Fibroblast of lung (primary cell): ENCODE results near the gene GHR. TPM values are rescaled to one million over a fixed set of nuclear protein-coding genes. Genes with fewer than 3 reads are reported as not detected.

ENCODE experiments used
- DNase-seq, 2 donors: peaks; one replicate each; pipeline versions ENCODE4 v3.0.0 to v3.0.0-alpha.2; 2010; ENCODE audit warnings: low read depth in 2 of 2
- H2AFZ ChIP-seq: 2 replicates; pipeline ENCODE4 v1.5.1; 2012; ENCODE audit warnings: low read length, control low read depth, inconsistent platforms
- H3K27ac ChIP-seq: 2 replicates; pipeline ENCODE4 v1.5.1; 2011; ENCODE audit warnings: low read length, control low read depth; ENCODE audit not compliant: insufficient read depth
- H3K27me3 ChIP-seq: 2 replicates; pipeline ENCODE4 v1.5.1; 2011; ENCODE audit warnings: mild to moderate bottlenecking, low read length; ENCODE audit not compliant: control insufficient read depth, insufficient read depth
- H3K36me3 ChIP-seq: 2 replicates; pipeline ENCODE4 v1.5.1; 2011; ENCODE audit warnings: low read length; ENCODE audit not compliant: control insufficient read depth, insufficient read depth
- H3K4me1 ChIP-seq: 2 replicates; pipeline ENCODE4 v1.5.1; 2011; ENCODE audit warnings: low read length; ENCODE audit not compliant: control insufficient read depth, insufficient read depth; ENCODE audit errors: extremely low read depth
- H3K4me2 ChIP-seq: 2 replicates; pipeline ENCODE4 v1.5.1; 2011; ENCODE audit warnings: low read length, control low read depth; ENCODE audit not compliant: insufficient read depth; ENCODE audit errors: extremely low read depth
- H3K4me3 ChIP-seq, 4 experiments: fragments of 200-600 bp in 1 of 4; sonication (generic) in 1 of 4; replicated peaks in 1 of 4; 2 replicates each; pipeline ENCODE4 v1.5.1; 2011 to 2016; ENCODE audit warnings: low read length in 4 of 4, low read depth in 3 of 4, mild to moderate bottlenecking in 3 of 4, control low read depth in 2 of 4, inconsistent platforms in 1 of 4, mixed read lengths in 1 of 4; ENCODE audit not compliant: insufficient read depth in 1 of 4; ENCODE audit errors: control extremely low read depth in 1 of 4
- H3K79me2 ChIP-seq: 2 replicates; pipeline ENCODE4 v1.5.1; 2012; ENCODE audit warnings: mild to moderate bottlenecking, low read length, inconsistent platforms; ENCODE audit not compliant: control insufficient read depth, insufficient read depth
- H3K9ac ChIP-seq: 2 replicates; pipeline ENCODE4 v1.5.1; 2011; ENCODE audit warnings: mild to moderate bottlenecking, low read length, control low read depth; ENCODE audit not compliant: insufficient read depth
- H3K9me3 ChIP-seq: 2 replicates; pipeline ENCODE4 v1.5.1; 2012; ENCODE audit warnings: low read depth, low read length; ENCODE audit not compliant: control insufficient read depth, insufficient read depth
- H4K20me1 ChIP-seq: 2 replicates; pipeline ENCODE4 v1.5.1; 2011; ENCODE audit warnings: low read length; ENCODE audit not compliant: control insufficient read depth, insufficient read depth; ENCODE audit errors: extremely low read depth
- CTCF ChIP-seq, 2 donors: IDR thresholded peaks in 1 of 2; conservative IDR thresholded peaks in 1 of 2; 1 replicate in 1 of 2; 2 replicates in 1 of 2; pipeline ENCODE4 v1.5.1; 2011 to 2012; ENCODE audit warnings: low read length in 2 of 2, control low read depth in 1 of 2, inconsistent platforms in 1 of 2, low read depth in 1 of 2, mild to moderate bottlenecking in 1 of 2
- EZH2 ChIP-seq: IDR thresholded peaks from 2 replicates; pipeline ENCODE4 v1.5.1; 2012; ENCODE audit warnings: low read length, control low read depth, mild to moderate bottlenecking; ENCODE audit errors: missing control alignments
- polyA plus RNA-seq, 2 donors: library from polyadenylated mRNA; depleted of rRNA in 1 of 2; stranded (reverse) in 1 of 2; unstranded in 1 of 2; fragments of >200 nt; gene quantifications; 2 replicates each; pipeline ENCODE4 v1.2.1, GENCODE V29; 2011 to 2012; ENCODE audit warnings: missing spikeins in 1 of 2
- total RNA-seq: library from RNA; depleted of rRNA; stranded (reverse); fragments of >200 nt; gene quantifications from 2 replicates; pipeline ENCODE4 v1.2.1, GENCODE V29; 2014

The GHR gene
- total and polyA plus RNA-seq, 2 donors (not counting 1 experiment from before 2014, with no cell fraction given) = 2.3 to 2.4 TPM

GRCh38 chr5:42507451-42508097 lies 84.3 kb downstream of the GHR start:
- Histone ChIP-seq H3K27ac (no peak overlapping the region), H3K4me2 (no peak overlapping the region)
- DNase-seq = no peak

GRCh38 chr5:42513246-42513645 lies 90.0 kb downstream of the GHR start:
- TF ChIP-seq CTCF (conservative IDR thresholded peaks at IDR 0.05 in 1 of 2, IDR thresholded peaks at IDR 0.05 in 1 of 2; ENCODE audit: low read depth in 1 of 2, low read length in 2 of 2) (no peak), EZH2 (no peak)
- Histone ChIP-seq H3K79me2 (no peaks in the 10 kb centered on the region), H3K27me3 (no peaks in the 10 kb centered on the region), H4K20me1 (no peaks in the 10 kb centered on the region), H3K4me2 (no peak overlapping the region), H3K4me1 (no peaks in the 10 kb centered on the region), H2AFZ (no peak overlapping the region), H3K27ac (no peak overlapping the region), H3K4me3 (no peak overlapping the region), H3K9ac (no peak overlapping the region), H3K36me3 (no peaks in the 10 kb centered on the region), H3K9me3 (no peaks in the 10 kb centered on the region)
- no peak for DNase-seq

More at GRCh38 chr5:42507451-42508097, 84.3 kb downstream of the GHR start:
- no peak overlapping the region for H3K9ac ChIP-seq
- TF ChIP-seq EZH2 (no peak), CTCF (conservative IDR thresholded peaks at IDR 0.05 in 1 of 2, IDR thresholded peaks at IDR 0.05 in 1 of 2; ENCODE audit: low read depth in 1 of 2, low read length in 2 of 2) (no peak)
- H3K79me2 ChIP-seq = no peaks in the 10 kb centered on the region
- no peaks in the 10 kb centered on the region for H3K4me1 ChIP-seq
- no peak overlapping the region for H3K4me3 ChIP-seq
- no peak overlapping the region for H2AFZ ChIP-seq
- no peaks in the 10 kb centered on the region for H4K20me1 ChIP-seq
- no peaks in the 10 kb centered on the region for H3K9me3 ChIP-seq
- H3K36me3 ChIP-seq = no peaks in the 10 kb centered on the region
- H3K27me3 ChIP-seq = no peaks in the 10 kb centered on the region

- H3K36me3 ChIP-seq = no peaks in the 10 kb centered on the region
These were observed 91.5 kb downstream of the GHR start for GRCh38 chr5:42514754-42515153.

More at GRCh38 chr5:42514754-42515153, 91.5 kb downstream of the GHR start:
- Histone ChIP-seq H3K4me1 (no peaks in the 10 kb centered on the region), H3K4me2 (no peak overlapping the region), H3K27me3 (no peaks in the 10 kb centered on the region), H3K27ac (no peak overlapping the region), H3K9me3 (no peaks in the 10 kb centered on the region), H3K4me3 (no peak overlapping the region), H2AFZ (no peak overlapping the region), H4K20me1 (no peaks in the 10 kb centered on the region), H3K9ac (no peak overlapping the region), H3K79me2 (no peaks in the 10 kb centered on the region)
- TF ChIP-seq EZH2 (no peak), CTCF (conservative IDR thresholded peaks at IDR 0.05 in 1 of 2, IDR thresholded peaks at IDR 0.05 in 1 of 2; ENCODE audit: low read depth in 1 of 2, low read length in 2 of 2) (no peak)
- no peak for DNase-seq
